Measurements from ENCODE around the gene ITK.

DNA sequence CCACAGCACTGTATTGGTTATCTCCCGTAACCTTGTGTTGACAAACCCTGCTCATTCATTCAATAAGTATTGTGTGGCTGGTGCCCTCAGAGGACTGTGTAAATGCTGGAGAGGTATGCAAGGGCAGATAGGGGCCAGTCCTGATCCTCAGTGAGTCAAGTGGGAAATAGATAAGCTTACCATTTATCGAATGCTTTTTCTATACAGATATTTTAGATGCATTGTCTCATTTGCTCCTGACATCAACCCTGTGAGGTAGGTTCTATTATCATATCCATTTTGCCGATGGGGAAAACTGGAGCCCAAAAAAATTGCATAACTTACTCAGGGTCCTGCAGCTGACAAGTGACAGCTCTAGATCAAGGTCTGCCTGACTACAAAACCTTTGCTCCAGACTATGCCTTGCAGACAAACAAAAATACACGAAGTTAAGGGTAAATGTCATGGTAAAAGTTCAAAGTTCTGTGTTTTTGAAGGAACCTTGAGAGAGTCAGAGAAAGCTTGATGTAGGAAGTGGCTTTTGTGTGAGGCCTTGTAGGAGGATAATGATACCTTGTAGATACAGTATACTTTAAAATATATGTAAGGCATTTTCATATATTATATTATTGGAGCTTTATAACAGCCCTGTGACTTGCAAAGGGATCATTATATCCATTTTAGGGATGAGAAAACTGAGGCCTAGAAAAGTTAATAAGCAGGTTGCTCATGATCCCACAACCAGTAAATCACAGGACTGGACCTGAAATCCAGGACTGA, 107.9 kb downstream of the ITK start:
- TF ChIP-seq POLR2AphosphoS5 (IDR thresholded peaks at IDR 0.05) = no peak
- TF ChIP-seq, protein P1, sequence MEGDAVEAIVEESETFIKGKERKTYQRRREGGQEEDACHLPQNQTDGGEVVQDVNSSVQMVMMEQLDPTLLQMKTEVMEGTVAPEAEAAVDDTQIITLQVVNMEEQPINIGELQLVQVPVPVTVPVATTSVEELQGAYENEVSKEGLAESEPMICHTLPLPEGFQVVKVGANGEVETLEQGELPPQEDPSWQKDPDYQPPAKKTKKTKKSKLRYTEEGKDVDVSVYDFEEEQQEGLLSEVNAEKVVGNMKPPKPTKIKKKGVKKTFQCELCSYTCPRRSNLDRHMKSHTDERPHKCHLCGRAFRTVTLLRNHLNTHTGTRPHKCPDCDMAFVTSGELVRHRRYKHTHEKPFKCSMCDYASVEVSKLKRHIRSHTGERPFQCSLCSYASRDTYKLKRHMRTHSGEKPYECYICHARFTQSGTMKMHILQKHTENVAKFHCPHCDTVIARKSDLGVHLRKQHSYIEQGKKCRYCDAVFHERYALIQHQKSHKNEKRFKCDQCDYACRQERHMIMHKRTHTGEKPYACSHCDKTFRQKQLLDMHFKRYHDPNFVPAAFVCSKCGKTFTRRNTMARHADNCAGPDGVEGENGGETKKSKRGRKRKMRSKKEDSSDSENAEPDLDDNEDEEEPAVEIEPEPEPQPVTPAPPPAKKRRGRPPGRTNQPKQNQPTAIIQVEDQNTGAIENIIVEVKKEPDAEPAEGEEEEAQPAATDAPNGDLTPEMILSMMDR (IDR thresholded peaks at IDR 0.05 in 8 of 11, conservative IDR thresholded peaks at IDR 0.05 in 3 of 11) = no peak

Measured in spleen (tissue), 7 donors.